H1 (cell line): ENCODE results near the gene ZNFX1. TPM values are rescaled to one million over a fixed set of nuclear protein-coding genes. Genes with fewer than 3 reads are reported as not detected.

Source experiments
- CTCF ChIA-PET: fragments of 300-600 bp; sonication (Branson Sonifier 250); formaldehyde crosslinking; loops from one replicate; lab custom pipeline; 2021; ENCODE audit not compliant: partially characterized antibody; lab: Charles Lee
- POLR2A ChIA-PET: fragments of 300-600 bp; sonication (Branson Sonifier 250); formaldehyde crosslinking; loops from one replicate; lab custom pipeline; 2021; ENCODE audit warnings: inconsistent platforms; ENCODE audit not compliant: partially characterized antibody; lab: Charles Lee
- DNase-seq, 2 experiments: peaks; one replicate each; pipeline versions ENCODE4 v3.0.0 to v3.0.0-alpha.2; 2010 to 2022; ENCODE audit warnings: low spot score in 2 of 2, low read depth in 1 of 2, mixed read lengths in 1 of 2
- FAIRE-seq: peaks from 2 replicates; lab custom pipeline; 2011; peaks lifted over from hg19 to GRCh38; lab: Jason Lieb, UNC
- H2AFZ ChIP-seq: 2 replicates; pipeline ENCODE4 v1.8.1; 2012; ENCODE audit warnings: low read length, inconsistent platforms
- H2AK5ac ChIP-seq: 2 replicates; pipeline ENCODE4 v1.6.1; 2013; ENCODE audit warnings: low read depth, low read length
- H2BK120ac ChIP-seq: replicated peaks from 2 replicates; pipeline ENCODE3; 2013; ENCODE audit warnings: low read depth, low read length, inconsistent platforms
- H2BK12ac ChIP-seq: 2 replicates; pipeline ENCODE4 v1.6.1; 2013; ENCODE audit warnings: low read depth, low read length
- H2BK15ac ChIP-seq: 2 replicates; pipeline ENCODE4 v1.6.1; 2013; ENCODE audit warnings: low read length
- H2BK20ac ChIP-seq: 2 replicates; pipeline ENCODE4 v1.6.1; 2013; ENCODE audit warnings: low read length
- H2BK5ac ChIP-seq: 2 replicates; pipeline ENCODE4 v1.6.1; 2013; ENCODE audit warnings: low read depth, low read length
- H3K14ac ChIP-seq: 2 replicates; pipeline ENCODE4 v1.6.1; 2013; ENCODE audit warnings: inconsistent platforms; ENCODE audit not compliant: insufficient read length
- H3K18ac ChIP-seq: 2 replicates; pipeline ENCODE4 v1.6.1; 2013; ENCODE audit warnings: low read length; ENCODE audit errors: extremely low read depth
- H3K23ac ChIP-seq: 2 replicates; pipeline ENCODE4 v1.6.1; 2013; ENCODE audit warnings: inconsistent platforms; ENCODE audit not compliant: insufficient read length
- H3K23me2 ChIP-seq: 2 replicates; pipeline ENCODE4 v1.6.1; 2013; ENCODE audit warnings: low read depth, low read length
- H3K27ac ChIP-seq: 2 replicates; pipeline ENCODE4 v1.6.1; 2011; ENCODE audit warnings: low read depth, low read length, inconsistent platforms
- H3K27me3 ChIP-seq, 4 experiments: replicated peaks in 1 of 4; 1 replicate in 1 of 4; 2 replicates in 3 of 4; pipeline versions ENCODE4 v1.6.1 to v1.8.1; 2011 to 2013; ENCODE audit warnings: low read length in 3 of 4, mild to moderate bottlenecking in 3 of 4, inconsistent platforms in 2 of 4, mixed read lengths in 2 of 4, moderate library complexity in 1 of 4; ENCODE audit not compliant: control insufficient read depth in 3 of 4, insufficient read depth in 3 of 4; ENCODE audit errors: extremely low read depth in 1 of 4
- H3K36me3 ChIP-seq, 4 experiments: 2 replicates each; pipeline versions ENCODE4 v1.6.1 to v1.8.1; 2011 to 2013; ENCODE audit warnings: mild to moderate bottlenecking in 4 of 4, low read length in 3 of 4, moderate library complexity in 2 of 4, control low read depth in 1 of 4, inconsistent platforms in 1 of 4; ENCODE audit not compliant: insufficient read depth in 4 of 4, control insufficient read depth in 2 of 4
- H3K4ac ChIP-seq: replicated peaks from 2 replicates; pipeline ENCODE3; 2013; ENCODE audit warnings: low read length, low read depth, mixed read lengths, inconsistent platforms; ENCODE audit not compliant: insufficient read length
- H3K4me1 ChIP-seq, 4 experiments: replicated peaks in 1 of 4; 1 replicate in 1 of 4; 2 replicates in 3 of 4; pipeline versions ENCODE4 v1.6.1 to v1.8.1; 2011 to 2013; ENCODE audit warnings: low read length in 3 of 4, inconsistent platforms in 2 of 4, mixed read lengths in 1 of 4; ENCODE audit not compliant: insufficient read depth in 4 of 4, control insufficient read depth in 3 of 4
- H3K4me2 ChIP-seq, 2 experiments: 2 replicates each; pipeline versions ENCODE4 v1.6.1 to v1.8.1; 2011 to 2013; ENCODE audit warnings: low read depth in 2 of 2, low read length in 2 of 2, control low read depth in 1 of 2, inconsistent platforms in 1 of 2, mild to moderate bottlenecking in 1 of 2; ENCODE audit not compliant: insufficient read depth in 1 of 2
- H3K4me3 ChIP-seq, 4 experiments: fragments of 200-600, 300-600 bp in 1 of 4; sonication (generic), shearing (Covaris generic), sonication (Bioruptor Twin) in 1 of 4; 2 replicates each; pipeline versions ENCODE4 v1.5.1 to v1.8.1; 2011 to 2016; ENCODE audit warnings: low read length in 4 of 4, low read depth in 3 of 4, control low read depth in 2 of 4, inconsistent platforms in 2 of 4, mild to moderate bottlenecking in 2 of 4, mixed read lengths in 1 of 4, moderate library complexity in 1 of 4; ENCODE audit not compliant: insufficient read depth in 2 of 4; ENCODE audit errors: extremely low read depth in 1 of 4
- H3K56ac ChIP-seq: replicated peaks from 2 replicates; pipeline ENCODE3; 2013; ENCODE audit warnings: low read depth, mild to moderate bottlenecking, mixed read lengths, low read length, inconsistent platforms; ENCODE audit not compliant: insufficient read length
- H3K79me1 ChIP-seq: 2 replicates; pipeline ENCODE4 v1.6.1; 2013; ENCODE audit warnings: low read depth, low read length, control low read depth
- H3K79me2 ChIP-seq, 2 experiments: 2 replicates each; pipeline versions ENCODE4 v1.6.1 to v1.8.1; 2012 to 2013; ENCODE audit warnings: low read length in 2 of 2, mild to moderate bottlenecking in 2 of 2, inconsistent platforms in 1 of 2; ENCODE audit not compliant: insufficient read depth in 2 of 2, control insufficient read depth in 1 of 2
- H3K9ac ChIP-seq, 4 experiments: replicated peaks in 1 of 4; 1 replicate in 1 of 4; 2 replicates in 3 of 4; pipeline versions ENCODE4 v1.6.1 to v1.8.1; 2011 to 2013; ENCODE audit warnings: low read depth in 3 of 4, low read length in 3 of 4, control low read depth in 2 of 4, mild to moderate bottlenecking in 2 of 4, moderate library complexity in 2 of 4, inconsistent platforms in 1 of 4; ENCODE audit errors: extremely low read depth in 1 of 4
- H3K9me3 ChIP-seq, 2 experiments: 2 replicates each; pipeline versions ENCODE4 v1.6.1 to v1.8.1; 2012 to 2013; ENCODE audit warnings: mild to moderate bottlenecking in 2 of 2, moderate library complexity in 2 of 2, control low read depth in 1 of 2, inconsistent platforms in 1 of 2, low read depth in 1 of 2, low read length in 1 of 2, mixed read lengths in 1 of 2; ENCODE audit not compliant: insufficient read depth in 2 of 2
- H4K20me1 ChIP-seq, 2 experiments: replicated peaks in 1 of 2; 2 replicates each; pipeline versions ENCODE3 to v1.8.1; 2011 to 2013; ENCODE audit warnings: inconsistent platforms in 2 of 2, low read length in 2 of 2, mild to moderate bottlenecking in 1 of 2; ENCODE audit not compliant: insufficient read depth in 2 of 2, control insufficient read depth in 1 of 2
- H4K5ac ChIP-seq: 2 replicates; pipeline ENCODE4 v1.6.1; 2013; ENCODE audit warnings: low read length, low read depth, mixed read lengths, inconsistent platforms; ENCODE audit not compliant: insufficient read length
- H4K8ac ChIP-seq: 2 replicates; pipeline ENCODE4 v1.8.0; 2013; ENCODE audit warnings: mild to moderate bottlenecking, moderate library complexity, low read length, inconsistent platforms; ENCODE audit not compliant: insufficient read depth; ENCODE audit errors: extremely low read depth
- H4K91ac ChIP-seq: replicated peaks from 2 replicates; pipeline ENCODE3; 2013; ENCODE audit warnings: low read length, mixed read lengths, inconsistent platforms; ENCODE audit not compliant: insufficient read length
- CBX5 ChIP-seq: fragments of 300-800, 300-1000 bp; sonication (generic); IDR thresholded peaks from 2 replicates; pipeline ENCODE4 v1.7.1; 2016; ENCODE audit warnings: antibody characterized with exemption, low read length, low read depth
- WGBS, 2 experiments: shearing (Covaris generic) in 1 of 2; methylation state at CpG; one replicate each; pipeline versions ENCODE4 v1.1.6 to v1.1.7; 2013 to 2015; ENCODE audit warnings: low lambda C conversion rate in 2 of 2, mixed read lengths in 2 of 2, inconsistent platforms in 1 of 2, low coverage in 1 of 2, missing lambda C conversion rate in 1 of 2; ENCODE audit not compliant: insufficient replicate concordance in 2 of 2, insufficient coverage in 1 of 2, insufficient read length in 1 of 2; ENCODE audit errors: extremely low coverage in 1 of 2, missing lambda C conversion rate in 1 of 2; 5-methylcytosine and 5-hydroxymethylcytosine counted together
- polyA plus RNA-seq, 7 experiments: library from polyadenylated mRNA; depleted of rRNA in 3 of 7; stranded (reverse) in 5 of 7; unstranded in 2 of 7; fragments of >200 nt in 5 of 7; fragments of 200-250 nt in 2 of 7; gene quantifications; 1 replicate in 5 of 7; 2 replicates in 1 of 7; 4 replicates in 1 of 7; pipeline versions ENCODE4 v1.2.1 to v1.2.3, GENCODE V29; 2011 to 2013; ENCODE audit warnings: missing spikeins in 2 of 7, mixed read lengths in 2 of 7
- total RNA-seq: library from RNA; stranded (reverse); fragmentation: NEBNext Ultra II Directional; extraction: Animal tissue kit (Norgen Biotek cat#: 25700); gene quantifications from 2 replicates; pipeline ENCODE4 v1.2.1, GENCODE V29; 2021

The ZNFX1 gene
- total and polyA plus RNA-seq, 2 of the 8 experiments (the other 6 are each of a cell fraction or from before 2014, with no cell fraction given), result 3.1 to 11.3 TPM

DNA sequence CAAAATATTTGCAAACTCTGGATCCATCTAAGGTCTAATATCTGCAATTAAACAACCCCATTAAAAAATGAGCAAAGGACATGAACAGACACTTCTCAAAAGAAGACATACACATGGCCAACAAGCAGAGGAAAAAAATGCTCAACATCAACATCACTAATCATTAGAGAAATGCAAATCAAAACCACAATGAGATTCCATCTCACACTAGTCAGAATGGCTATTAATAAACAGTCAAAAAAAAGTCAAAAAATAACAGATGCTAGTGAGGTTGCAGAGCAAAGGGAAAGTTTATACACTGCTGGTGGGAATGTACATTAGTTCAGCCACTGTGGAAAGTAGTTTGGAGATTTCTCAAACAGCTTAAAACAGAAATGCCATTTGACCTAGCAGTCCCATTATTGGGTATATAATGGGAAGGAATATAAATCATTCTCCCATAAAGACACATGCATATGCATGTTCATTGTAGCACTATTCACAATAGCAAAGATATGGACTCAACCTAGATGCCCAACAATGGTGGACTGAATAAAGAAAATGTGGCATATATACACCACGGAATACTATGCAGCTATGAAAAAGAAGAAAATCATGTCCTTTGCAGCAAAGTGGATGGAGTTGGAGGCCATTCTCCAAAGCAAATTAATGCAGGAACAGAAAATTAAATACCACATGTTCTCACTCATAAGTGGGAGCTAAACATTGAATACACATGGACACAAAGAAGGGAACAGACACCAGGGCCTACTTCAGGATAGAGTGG, 9.1 kb downstream of the ZNFX1 start:
- no peak overlapping the region for H2BK5ac ChIP-seq
- H3K4me3 ChIP-seq, result no peak overlapping the region
- peaks cover 0 to 6% of the 10 kb centered on the region in 2 experiments for H4K20me1 ChIP-seq
- no peak for DNase-seq
- WGBS, 2 experiments, result 100% methylated on average over 1 of the region's 1 CpG; no CpG with 5 or more reads in 1 of the 2 experiments
- no peaks in the 10 kb centered on the region for H3K23me2 ChIP-seq
- H3K36me3 ChIP-seq, result peaks cover 14 to 56% (median 39%) of the 10 kb centered on the region in 4 experiments
- TF ChIP-seq CBX5, result no peak
- H3K27ac ChIP-seq, result no peak overlapping the region
- H3K79me2 ChIP-seq, result peaks cover 4 to 49% of the 10 kb centered on the region in 2 experiments
- H3K4me2 ChIP-seq, result no peak overlapping the region
- H3K14ac ChIP-seq, result no peak overlapping the region
- H3K79me1 ChIP-seq, result peaks cover 5% of the 10 kb centered on the region; the same call in 1 of the 2 replicates
- ChIA-PET POLR2A (interaction anchor here (1.1 to 13.0 kb wide), 5 partner anchors 8 to 23 kb away, joined by 4 to 114 read pairs (median 8); partner anchors contain the start of gene ZNFX1), CTCF (interaction anchor here (0.7 to 1.6 kb wide), 4 partner anchors 23 to 52 kb away, joined by 3 to 5 read pairs (median 3); no protein-coding TSS in a partner anchor)
- H3K9ac ChIP-seq, result no peak overlapping the region
- H2AFZ ChIP-seq, result no peak overlapping the region
- H3K56ac ChIP-seq, result no peak overlapping the region
- H3K4ac ChIP-seq, result no peak overlapping the region
- H3K23ac ChIP-seq, result no peak overlapping the region
- H2BK12ac ChIP-seq, result no peak overlapping the region
- H2BK15ac ChIP-seq, result no peak overlapping the region
- no peak overlapping the region for H2BK20ac ChIP-seq
- no peak overlapping the region for H4K91ac ChIP-seq
- no peaks in the 10 kb centered on the region for H3K4me1 ChIP-seq
- H2BK120ac ChIP-seq, result no peak overlapping the region
- no peak overlapping the region for H4K5ac ChIP-seq
- H3K18ac ChIP-seq, result no peak overlapping the region
- H3K27me3 ChIP-seq, result no peaks in the 10 kb centered on the region
- no peak overlapping the region for H4K8ac ChIP-seq
- FAIRE-seq, result no peak
- H2AK5ac ChIP-seq, result no peak overlapping the region
- no peaks in the 10 kb centered on the region for H3K9me3 ChIP-seq
